Endothelial cell of umbilical vein (primary cell): Measurements from ENCODE around the gene TFAP2E. TPM values are rescaled to one million over a fixed set of nuclear protein-coding genes. Genes with fewer than 3 reads are reported as not detected.

ENCODE experiments used
- BruUV-seq: library from RNA; stranded (reverse); fragments of 400-500 nt; replicated peaks from 2 replicates; lab custom pipeline; 2021; lab: Mats Ljungman, UMichigan
- CTCF ChIA-PET: fragments of 300-600, 350-600 bp; sonication (Branson Sonifier 250); formaldehyde crosslinking; loops from one replicate; lab custom pipeline; 2021; ENCODE audit warnings: antibody characterized with exemption, inconsistent platforms; lab: Charles Lee
- POLR2A ChIA-PET: fragments of 300-600, 350-600 bp; sonication (Branson Sonifier 250); formaldehyde crosslinking; loops from one replicate; lab custom pipeline; 2021; ENCODE audit warnings: antibody characterized with exemption, inconsistent platforms; lab: Charles Lee
- DNase-seq: peaks from one replicate; pipeline ENCODE4 v3.0.0-alpha.2; 2011; ENCODE audit warnings: low read depth, low spot score
- FAIRE-seq: peaks from 2 replicates; lab custom pipeline; 2011; peaks lifted over from hg19 to GRCh38; lab: Jason Lieb, UNC
- H2AFZ ChIP-seq: 2 replicates; pipeline ENCODE4 v1.6.0; 2012; ENCODE audit warnings: low read depth, low read length, control low read depth, inconsistent platforms
- H3K27ac ChIP-seq: 2 replicates; pipeline ENCODE4 v1.5.1; 2011; ENCODE audit warnings: low read depth, mild to moderate bottlenecking, control low read depth, low read length, moderate library complexity; ENCODE audit not compliant: insufficient read depth
- H3K27me3 ChIP-seq, 2 experiments: 2 replicates each; pipeline versions ENCODE4 v1.6.0 to v1.6.1; 2011; ENCODE audit warnings: low read length in 2 of 2, mixed read lengths in 1 of 2; ENCODE audit not compliant: control insufficient read depth in 2 of 2, insufficient read depth in 2 of 2
- H3K36me3 ChIP-seq, 2 experiments: 2 replicates in 1 of 2; 3 replicates in 1 of 2; pipeline ENCODE4 v1.5.1; 2011; ENCODE audit warnings: low read length in 2 of 2, mild to moderate bottlenecking in 1 of 2, moderate library complexity in 1 of 2; ENCODE audit not compliant: control insufficient read depth in 2 of 2, insufficient read depth in 2 of 2; ENCODE audit errors: extremely low read depth in 1 of 2
- H3K4me1 ChIP-seq: 3 replicates; pipeline ENCODE4 v1.5.1; 2011; ENCODE audit warnings: mild to moderate bottlenecking, low read length; ENCODE audit not compliant: control insufficient read depth, insufficient read depth; ENCODE audit errors: extremely low read depth
- H3K4me2 ChIP-seq: 2 replicates; pipeline ENCODE4 v1.6.1; 2011; ENCODE audit warnings: low read length, control low read depth, mixed read lengths; ENCODE audit not compliant: insufficient read depth
- H3K4me3 ChIP-seq, 3 experiments: fragments of 200-600 bp in 1 of 3; sonication (generic), shearing (Covaris generic) in 1 of 3; replicated peaks in 1 of 3; 2 replicates each; pipeline ENCODE4 v1.5.1; 2011 to 2016; ENCODE audit warnings: control low read depth in 3 of 3, low read length in 3 of 3, mild to moderate bottlenecking in 2 of 3, inconsistent platforms in 1 of 3, low read depth in 1 of 3, moderate library complexity in 1 of 3; ENCODE audit not compliant: insufficient read depth in 1 of 3
- H3K79me2 ChIP-seq: 2 replicates; pipeline ENCODE4 v1.6.0; 2012; ENCODE audit warnings: low read length, inconsistent platforms; ENCODE audit not compliant: control insufficient read depth, insufficient read depth
- H3K9ac ChIP-seq: replicated peaks from 2 replicates; pipeline ENCODE3; 2011; ENCODE audit warnings: low read length, control low read depth; ENCODE audit not compliant: insufficient read depth; ENCODE audit errors: extremely low read depth
- H3K9me1 ChIP-seq: replicated peaks from 3 replicates; pipeline ENCODE4 v1.6.0; 2011; ENCODE audit warnings: mild to moderate bottlenecking, low read length; ENCODE audit not compliant: control insufficient read depth, insufficient read depth; ENCODE audit errors: extremely low read depth
- H3K9me3 ChIP-seq: replicated peaks from 2 replicates; pipeline ENCODE4 v1.5.1; 2012; ENCODE audit warnings: low read length, inconsistent platforms; ENCODE audit not compliant: control insufficient read depth, insufficient read depth
- H4K20me1 ChIP-seq: replicated peaks from 2 replicates; pipeline ENCODE3; 2011; ENCODE audit warnings: mild to moderate bottlenecking, low read length; ENCODE audit not compliant: control insufficient read depth, insufficient read depth; ENCODE audit errors: extremely low read depth
- FOS ChIP-seq: IDR thresholded peaks from 2 replicates; pipeline ENCODE4 v1.6.1; 2011; ENCODE audit warnings: mild to moderate bottlenecking, low read length, moderate library complexity, borderline replicate concordance; ENCODE audit not compliant: insufficient read depth
- GATA2 ChIP-seq: IDR thresholded peaks from 2 replicates; pipeline ENCODE4 v1.7.0; 2011; ENCODE audit warnings: low read depth, mild to moderate bottlenecking, moderate library complexity, mixed read lengths, low read length; ENCODE audit not compliant: insufficient read length, insufficient read depth
- JUN ChIP-seq: IDR thresholded peaks from 2 replicates; pipeline ENCODE4 v1.6.1; 2011; ENCODE audit warnings: borderline replicate concordance, low read depth; ENCODE audit not compliant: insufficient read length, insufficient read depth
- MYC ChIP-seq: IDR thresholded peaks from one replicate; pipeline ENCODE4 v1.6.1; 2011; ENCODE audit warnings: mild to moderate bottlenecking, low read depth, low read length
- POLR2A ChIP-seq: IDR thresholded peaks from 2 replicates; pipeline ENCODE4 v1.6.1; 2012; ENCODE audit warnings: low read depth, mild to moderate bottlenecking, control low read depth, low read length
- POLR2AphosphoS5 ChIP-seq: IDR thresholded peaks from 2 replicates; pipeline ENCODE4 v1.6.1; 2012; ENCODE audit warnings: low read depth, mild to moderate bottlenecking, control low read depth, low read length, moderate library complexity; ENCODE audit not compliant: insufficient read depth
- dilution Hi-C: fragments of 300-500 bp; cut with MboI; formaldehyde crosslinking; loops from one replicate; pipeline ENCODE4 v1.15.0; 2019; ENCODE audit warnings: low sequenced_read_pairs; ENCODE audit not compliant: extremely low pct_ligation_motif_present
- intact Hi-C: fragments of 100-400 bp; cut with micrococcal nuclease; formaldehyde crosslinking; loops from one replicate; pipeline ENCODE4 v1.10.0; 2022
- polyA plus RNA-seq, 4 experiments: library from polyadenylated mRNA; depleted of rRNA in 3 of 4; stranded (reverse) in 3 of 4; unstranded in 1 of 4; fragments of >200 nt; gene quantifications; 2 replicates each; pipeline versions ENCODE4 v1.2.1 to v1.2.3, GENCODE V29; 2011 to 2012; ENCODE audit warnings: missing spikeins in 1 of 4
- total RNA-seq: library from RNA; stranded (reverse); gene quantifications from 2 replicates; pipeline ENCODE4 v1.2.3, GENCODE V29; 2021
- TF ChIP-seq, protein P1 (sequence below), 2 donors: IDR thresholded peaks; 1 replicate in 1 of 2; 2 replicates in 1 of 2; pipeline ENCODE4 v1.5.1; 2011; ENCODE audit warnings: low read length in 2 of 2, mild to moderate bottlenecking in 2 of 2, moderate library complexity in 2 of 2, control low read depth in 1 of 2, inconsistent platforms in 1 of 2, low read depth in 1 of 2; ENCODE audit not compliant: insufficient read depth in 1 of 2; ENCODE audit errors: extremely low read depth in 1 of 2
- TF ChIP-seq, protein P2 (sequence below): IDR thresholded peaks from 2 replicates; pipeline ENCODE4 v1.6.1; 2011; ENCODE audit not compliant: insufficient read depth, insufficient read length

TFAP2E gene
- total and polyA plus RNA-seq, 2 donors (not counting 3 experiments of a cell fraction or from before 2014, with no cell fraction given): 0.06 TPM; not detected in 1

DNA sequence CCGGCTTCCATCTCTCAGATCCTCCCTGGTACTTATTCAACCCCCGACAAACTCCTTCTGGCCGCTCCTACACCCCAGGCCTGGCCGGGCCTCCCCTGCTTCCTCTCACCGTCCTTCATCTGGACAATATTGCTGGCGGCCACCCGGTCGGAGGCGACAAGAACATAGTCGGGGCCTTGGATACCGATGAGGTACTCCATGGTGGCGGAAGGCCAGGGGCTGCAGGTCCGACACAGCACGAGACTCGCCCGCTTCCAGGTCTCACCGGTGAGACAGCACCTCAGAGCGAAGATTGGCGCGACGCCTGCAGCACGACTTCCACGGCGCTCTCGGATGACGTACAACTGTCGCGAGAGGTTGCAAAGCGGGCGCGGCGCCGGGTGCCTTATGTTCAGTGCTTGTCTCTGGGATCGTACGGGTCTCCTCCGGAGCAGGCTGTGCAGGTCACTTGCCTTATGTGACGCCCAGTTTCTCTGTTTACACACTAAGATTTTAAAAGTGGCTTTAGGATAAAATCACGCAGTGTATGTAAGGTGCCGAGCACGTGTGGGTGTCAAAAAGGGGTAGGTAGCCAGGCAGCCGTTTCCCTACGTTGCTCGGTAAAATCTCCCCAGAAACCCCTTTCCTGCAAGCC lies 68.2 kb downstream of the TFAP2E start, which contains the start of gene PSMB2:
Gene PSMB2 (minus strand): TSS at position 294 of the 634 bp plus-strand sequence. CDS start 94 bp downstream, at position 200.
- peak; percentile 93 for FAIRE-seq
- H3K9me3 ChIP-seq: no peaks in the 10 kb centered on the region

More for the DNA sequence above, 68.2 kb downstream of the TFAP2E start, which contains the start of gene PSMB2:
- no peaks in the 10 kb centered on the region for H3K36me3 ChIP-seq
- BruUV-seq: TSS peak; percentile 97
- dilution Hi-C loops (loop anchor here (25.0 kb wide), 1 partner anchor 96 kb away; no protein-coding TSS in a partner anchor), intact Hi-C loops (loop anchor here (2.0 kb wide), 1 partner anchor 127 kb away; the partner anchor contains the start of gene CLSPN)
- peak within 1 kb of the TSS; percentile 64 to 100 (median 80) for H3K4me3 ChIP-seq
- H3K27me3 ChIP-seq: peaks cover 13 to 20% of the 10 kb centered on the region in 2 experiments
- H3K4me1 ChIP-seq: peaks cover 24% of the 10 kb centered on the region
- no peaks in the 10 kb centered on the region for H3K9me1 ChIP-seq
- no peaks in the 10 kb centered on the region for H4K20me1 ChIP-seq
- DNase-seq: peak; percentile 96
- H3K79me2 ChIP-seq: peaks cover 48% of the 10 kb centered on the region
- POLR2A ChIA-PET: no interaction called here
- peak within 1 kb of the TSS; percentile 81 for H3K27ac ChIP-seq
- H3K9ac ChIP-seq: peak within 1 kb of the TSS; percentile 96
- TF ChIP-seq JUN (no peak), MYC (peak; percentile 81), POLR2AphosphoS5 (peak; percentile 85), POLR2A (peak; percentile 94), FOS (no peak), GATA2 (no peak)
- TF ChIP-seq, protein P1, sequence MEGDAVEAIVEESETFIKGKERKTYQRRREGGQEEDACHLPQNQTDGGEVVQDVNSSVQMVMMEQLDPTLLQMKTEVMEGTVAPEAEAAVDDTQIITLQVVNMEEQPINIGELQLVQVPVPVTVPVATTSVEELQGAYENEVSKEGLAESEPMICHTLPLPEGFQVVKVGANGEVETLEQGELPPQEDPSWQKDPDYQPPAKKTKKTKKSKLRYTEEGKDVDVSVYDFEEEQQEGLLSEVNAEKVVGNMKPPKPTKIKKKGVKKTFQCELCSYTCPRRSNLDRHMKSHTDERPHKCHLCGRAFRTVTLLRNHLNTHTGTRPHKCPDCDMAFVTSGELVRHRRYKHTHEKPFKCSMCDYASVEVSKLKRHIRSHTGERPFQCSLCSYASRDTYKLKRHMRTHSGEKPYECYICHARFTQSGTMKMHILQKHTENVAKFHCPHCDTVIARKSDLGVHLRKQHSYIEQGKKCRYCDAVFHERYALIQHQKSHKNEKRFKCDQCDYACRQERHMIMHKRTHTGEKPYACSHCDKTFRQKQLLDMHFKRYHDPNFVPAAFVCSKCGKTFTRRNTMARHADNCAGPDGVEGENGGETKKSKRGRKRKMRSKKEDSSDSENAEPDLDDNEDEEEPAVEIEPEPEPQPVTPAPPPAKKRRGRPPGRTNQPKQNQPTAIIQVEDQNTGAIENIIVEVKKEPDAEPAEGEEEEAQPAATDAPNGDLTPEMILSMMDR (IDR thresholded peaks at IDR 0.05; ENCODE audit: extremely low read depth in 1 of 2, insufficient read depth in 1 of 2, low read depth in 1 of 2, low read length in 2 of 2): no peak
- TF ChIP-seq, protein P2, sequence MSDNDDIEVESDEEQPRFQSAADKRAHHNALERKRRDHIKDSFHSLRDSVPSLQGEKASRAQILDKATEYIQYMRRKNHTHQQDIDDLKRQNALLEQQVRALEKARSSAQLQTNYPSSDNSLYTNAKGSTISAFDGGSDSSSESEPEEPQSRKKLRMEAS: no peak
- CTCF ChIA-PET: interaction anchor here (0.7 to 1.2 kb wide), 2 partner anchors 74 to 484 kb away, joined by 4 to 5 read pairs; no protein-coding TSS in a partner anchor
- peak within 1 kb of the TSS; percentile 76 for H2AFZ ChIP-seq
- H3K4me2 ChIP-seq: peak within 1 kb of the TSS; percentile 63
